ENCODE data around the gene IL17C.

GRCh38 chr16:88669980-88670379 lies 31.6 kb downstream of the IL17C start:
- TF ChIP-seq CTCF (IDR thresholded peaks at IDR 0.05), result no peak
- no peak for TF ChIP-seq ZFX (IDR thresholded peaks at IDR 0.05; ENCODE audit: borderline replicate concordance)

Data from 22Rv1 (cell line).